IPS-20b (cell line): ENCODE data around the gene SALL2.
A peak's percentile ranks its signal among the peaks of the same experiment; 100 is the strongest.

Experiments
- H3K27ac ChIP-seq: one replicate; pipeline ENCODE4 v1.5.1; 2013; ENCODE audit warnings: low read length
- H3K27me3 ChIP-seq: 2 replicates; pipeline ENCODE4 v1.6.1; 2013; ENCODE audit warnings: mild to moderate bottlenecking, low read length, inconsistent platforms; ENCODE audit not compliant: insufficient read depth
- H3K36me3 ChIP-seq: 2 replicates; pipeline ENCODE4 v1.6.1; 2013; ENCODE audit warnings: low read depth, mild to moderate bottlenecking, inconsistent platforms, low read length, moderate library complexity; ENCODE audit not compliant: insufficient read depth
- H3K4me1 ChIP-seq: 2 replicates; pipeline ENCODE4 v1.6.1; 2013; ENCODE audit warnings: mild to moderate bottlenecking, control low read depth, inconsistent platforms, low read length, moderate library complexity; ENCODE audit not compliant: insufficient read depth
- H3K4me3 ChIP-seq: 2 replicates; pipeline ENCODE4 v1.5.1; 2013; ENCODE audit warnings: mild to moderate bottlenecking, low read length, inconsistent platforms
- H3K9ac ChIP-seq: 2 replicates; pipeline ENCODE4 v1.6.1; 2013; ENCODE audit warnings: low read depth, mild to moderate bottlenecking, inconsistent platforms, low read length, moderate library complexity
- H3K9me3 ChIP-seq: 2 replicates; pipeline ENCODE4 v1.6.1; 2013; ENCODE audit warnings: mild to moderate bottlenecking, low read depth, low read length, inconsistent platforms; ENCODE audit not compliant: insufficient read depth

Gene SALL2

DNA sequence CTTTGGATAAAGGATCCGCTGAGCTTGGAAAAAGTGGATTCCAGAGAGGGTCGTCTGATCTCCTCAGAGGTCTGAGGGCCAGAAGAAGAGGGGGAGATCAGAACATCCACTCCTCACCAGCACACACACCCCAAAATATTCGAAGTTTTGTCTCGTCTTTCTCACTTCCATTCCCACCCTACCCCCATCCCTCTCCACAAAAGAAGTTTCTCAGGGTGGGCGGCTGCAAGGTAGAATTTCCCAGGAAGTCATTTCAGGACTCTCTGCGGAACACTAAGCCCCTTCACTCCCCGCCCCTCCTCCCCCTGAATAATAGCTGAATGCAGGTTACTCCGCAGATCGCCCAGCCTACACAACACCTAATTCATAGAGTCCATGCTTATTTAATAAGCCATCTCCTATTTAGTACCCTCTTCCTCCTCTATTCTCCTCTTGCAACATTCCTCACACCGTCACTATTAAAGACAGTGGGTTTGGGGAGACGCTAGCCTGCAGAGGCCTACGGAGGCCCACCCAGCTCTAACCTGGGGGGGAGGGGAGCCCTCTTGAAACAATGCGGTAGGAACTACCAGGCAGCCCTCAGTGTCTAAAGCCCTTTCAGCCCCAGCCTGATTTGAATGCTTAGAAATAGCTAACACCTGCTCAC is 649 bp upstream of the SALL2 start:
- peak overlapping the region; percentile 86 for H3K4me3 ChIP-seq
- no peaks in the 10 kb centered on the region for H3K9me3 ChIP-seq
- peaks cover 65% of the 10 kb centered on the region for H3K36me3 ChIP-seq
- H3K27me3 ChIP-seq, result no peaks in the 10 kb centered on the region
- H3K4me1 ChIP-seq, result peaks cover 52% of the 10 kb centered on the region
- peak overlapping the region; percentile 88 for H3K9ac ChIP-seq
- H3K27ac ChIP-seq, result peak overlapping the region; percentile 96

- Histone ChIP-seq H3K4me1 (peaks cover 46% of the 10 kb centered on the region), H3K36me3 (peaks cover 70% of the 10 kb centered on the region), H3K9me3 (no peaks in the 10 kb centered on the region), H3K4me3 (peak overlapping the region; percentile 86), H3K27me3 (no peaks in the 10 kb centered on the region), H3K27ac (peak overlapping the region; percentile 95), H3K9ac (peak overlapping the region; percentile 89; the same call in 1 of the 2 replicates)
Measured at GRCh38 chr14:21525571-21525961, 580 bp downstream of the SALL2 start.

- H3K27ac ChIP-seq, result peak overlapping the region; percentile 95
- H3K9ac ChIP-seq, result peak overlapping the region; percentile 89; the same call in 1 of the 2 replicates
- H3K27me3 ChIP-seq, result no peaks in the 10 kb centered on the region
- H3K4me1 ChIP-seq, result peaks cover 44% of the 10 kb centered on the region
- H3K36me3 ChIP-seq, result peaks cover 76% of the 10 kb centered on the region
- H3K4me3 ChIP-seq, result peak overlapping the region; percentile 86
- no peaks in the 10 kb centered on the region for H3K9me3 ChIP-seq
Measured at GRCh38 chr14:21524575-21525490, 1.3 kb downstream of the SALL2 start.

DNA sequence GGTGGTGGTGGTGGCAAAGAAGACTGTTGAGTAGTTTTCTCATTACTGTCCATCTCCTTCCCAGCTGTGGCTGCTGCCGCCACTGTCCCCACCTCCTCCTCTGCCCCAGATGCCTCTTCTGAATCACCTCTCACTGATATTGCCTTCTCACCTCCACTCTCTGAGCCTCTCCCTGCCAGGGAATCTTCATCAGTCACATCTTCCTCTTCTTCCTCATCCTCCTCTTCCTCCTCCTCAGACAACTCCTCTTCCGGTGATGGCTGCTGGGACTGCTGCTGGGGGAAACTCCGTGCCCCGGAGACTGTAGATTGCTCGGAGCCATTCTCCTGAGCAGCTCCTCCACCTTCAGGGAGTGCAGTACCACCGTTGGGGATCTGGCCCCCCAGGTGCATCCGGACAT is 2.9 kb downstream of the SALL2 start:
- no peak overlapping the region for H3K27ac ChIP-seq
- no peaks in the 10 kb centered on the region for H3K9me3 ChIP-seq
- H3K4me3 ChIP-seq, result peak overlapping the region; percentile 38; the same call in 1 of the 2 replicates
- H3K27me3 ChIP-seq, result no peaks in the 10 kb centered on the region
- peaks cover 59% of the 10 kb centered on the region for H3K36me3 ChIP-seq
- peaks cover 29% of the 10 kb centered on the region; the same call in 1 of the 2 replicates for H3K4me1 ChIP-seq
- H3K9ac ChIP-seq, result no peak overlapping the region

GRCh38 chr14:21521501-21521900 is 4.6 kb downstream of the SALL2 start:
- peaks cover 57% of the 10 kb centered on the region for H3K36me3 ChIP-seq
- no peaks in the 10 kb centered on the region for H3K9me3 ChIP-seq
- no peaks in the 10 kb centered on the region for H3K27me3 ChIP-seq
- H3K27ac ChIP-seq, result no peak overlapping the region
- peaks cover 18% of the 10 kb centered on the region; the same call in 1 of the 2 replicates for H3K4me1 ChIP-seq
- no peak overlapping the region for H3K9ac ChIP-seq
- peak overlapping the region; percentile 24 for H3K4me3 ChIP-seq

GRCh38 chr14:21520767-21521166 is 5.4 kb downstream of the SALL2 start:
- Histone ChIP-seq H3K27ac (no peak overlapping the region), H3K4me1 (peaks cover 18% of the 10 kb centered on the region; the same call in 1 of the 2 replicates), H3K4me3 (0 out of 2 replicates have a peak overlapping the region, but pooled peaks have one; percentile 18), H3K9me3 (no peaks in the 10 kb centered on the region), H3K36me3 (peaks cover 57% of the 10 kb centered on the region), H3K9ac (no peak overlapping the region), H3K27me3 (no peaks in the 10 kb centered on the region)

DNA sequence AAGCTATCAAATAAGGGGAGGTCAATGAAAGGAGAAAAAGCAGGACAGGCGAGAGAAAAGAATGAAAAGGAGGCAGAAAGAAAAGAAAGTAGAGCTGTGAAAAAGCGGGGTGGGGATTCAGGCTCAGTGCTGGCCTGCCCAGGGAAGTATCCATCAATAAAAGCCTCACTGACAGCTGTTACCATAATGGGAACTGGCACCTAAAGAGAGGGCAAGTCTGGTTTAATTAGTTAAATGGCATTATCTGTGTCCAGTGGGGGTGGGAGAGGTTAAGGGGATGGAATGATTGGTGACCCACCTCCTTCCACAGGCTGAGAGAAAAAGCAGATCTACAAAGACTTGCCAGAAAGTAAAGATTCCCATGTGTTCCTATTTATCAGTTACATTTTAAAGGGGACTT is 7.4 kb downstream of the SALL2 start:
- H3K27ac ChIP-seq, result no peak overlapping the region
- peaks cover 39% of the 10 kb centered on the region for H3K36me3 ChIP-seq
- no peak overlapping the region for H3K9ac ChIP-seq
- H3K4me3 ChIP-seq, result no peak overlapping the region
- no peaks in the 10 kb centered on the region; the same call in 1 of the 2 replicates for H3K4me1 ChIP-seq
- no peaks in the 10 kb centered on the region for H3K27me3 ChIP-seq
- no peaks in the 10 kb centered on the region for H3K9me3 ChIP-seq

GRCh38 chr14:21514341-21514740 is 11.8 kb downstream of the SALL2 start:
- Histone ChIP-seq H3K9me3 (no peaks in the 10 kb centered on the region), H3K27me3 (no peaks in the 10 kb centered on the region), H3K27ac (no peak overlapping the region), H3K36me3 (0 out of 2 replicates have a peak, but pooled peaks cover 1% of the 10 kb centered on the region), H3K4me1 (peaks cover 5% of the 10 kb centered on the region; the same call in 1 of the 2 replicates), H3K4me3 (no peak overlapping the region), H3K9ac (no peak overlapping the region)

GRCh38 chr14:21510735-21511657 is 15.2 kb downstream of the SALL2 start, which contains the start of gene METTL3:
Gene METTL3 (minus strand): TSS chr14:21511340. CDS start chr14:21511223, 117 bp downstream.
- Histone ChIP-seq H3K36me3 (peaks cover 31% of the 10 kb centered on the region), H3K4me3 (peak within 1 kb of the TSS; percentile 98), H3K4me1 (peaks cover 5% of the 10 kb centered on the region; the same call in 1 of the 2 replicates), H3K9me3 (no peaks in the 10 kb centered on the region), H3K9ac (peak within 1 kb of the TSS; percentile 97), H3K27ac (peak within 1 kb of the TSS; percentile 41), H3K27me3 (no peaks in the 10 kb centered on the region)

- H3K4me1 ChIP-seq, result peaks cover 5% of the 10 kb centered on the region; the same call in 1 of the 2 replicates
- H3K27me3 ChIP-seq, result no peaks in the 10 kb centered on the region
- H3K27ac ChIP-seq, result no peak overlapping the region
- H3K9me3 ChIP-seq, result no peaks in the 10 kb centered on the region
- peak overlapping the region; percentile 98 for H3K4me3 ChIP-seq
- H3K9ac ChIP-seq, result peak overlapping the region; percentile 97; the same call in 1 of the 2 replicates
- peaks cover 38% of the 10 kb centered on the region for H3K36me3 ChIP-seq
Measured at GRCh38 chr14:21509432-21510143, 16.6 kb downstream of the SALL2 start.
